IMR-90 (cell line): Measurements from ENCODE around the gene KCNK7. TPM values are rescaled to one million over a fixed set of nuclear protein-coding genes. Genes with fewer than 3 reads are reported as not detected.

Experiments
- ATAC-seq: fragments of 200-7000 bp; cut with Tn5 transposase; 2 replicates; pipeline ENCODE4 v1.9.1; 2020; ENCODE audit warnings: low read depth, mild to moderate bottlenecking, moderate library complexity
- BruUV-seq: library from RNA; stranded (reverse); fragments of 400-500 nt; replicated peaks from 2 replicates; lab custom pipeline; 2021; lab: Mats Ljungman, UMichigan
- CTCF ChIA-PET: fragments of 300-600 bp; formaldehyde crosslinking; extraction: SDS; loops from one replicate; lab custom pipeline; 2021; ENCODE audit warnings: antibody characterized with exemption; lab: Yijun Ruan, JAX
- POLR2A ChIA-PET: fragments of 300-600 bp; sonication (Branson Sonifier 250); formaldehyde crosslinking; loops from one replicate; lab custom pipeline; 2022; ENCODE audit warnings: antibody characterized with exemption; ENCODE audit not compliant: unreplicated experiment; lab: Charles Lee
- DNase-seq: peaks from one replicate; pipeline ENCODE4 v3.0.0; 2013
- H2AFZ ChIP-seq: replicated peaks from 2 replicates; pipeline ENCODE3; 2013; ENCODE audit warnings: low read length, mild to moderate bottlenecking; ENCODE audit not compliant: poor library complexity
- H2AK5ac ChIP-seq: 2 replicates; pipeline ENCODE4 v1.6.1; 2013; ENCODE audit warnings: low read depth, low read length, inconsistent platforms
- H2AK9ac ChIP-seq: replicated peaks from 2 replicates; pipeline ENCODE3; 2013; ENCODE audit warnings: mild to moderate bottlenecking, low read depth, low read length, moderate library complexity; ENCODE audit not compliant: poor library complexity
- H2BK120ac ChIP-seq: 2 replicates; pipeline ENCODE4 v1.6.1; 2013; ENCODE audit warnings: low read depth, low read length, inconsistent platforms
- H2BK15ac ChIP-seq: 3 replicates; pipeline ENCODE4 v1.6.1; 2013; ENCODE audit warnings: low read depth, low read length, inconsistent platforms
- H2BK20ac ChIP-seq: 2 replicates; pipeline ENCODE4 v1.6.1; 2013; ENCODE audit warnings: low read depth, mild to moderate bottlenecking, inconsistent platforms, low read length, moderate library complexity
- H2BK5ac ChIP-seq: 2 replicates; pipeline ENCODE4 v1.6.1; 2013; ENCODE audit warnings: mild to moderate bottlenecking, low read depth, low read length, inconsistent platforms; ENCODE audit not compliant: poor library complexity, severe bottlenecking
- H3K14ac ChIP-seq: replicated peaks from 2 replicates; pipeline ENCODE4 v1.6.1; 2013; ENCODE audit warnings: low read depth, low read length, inconsistent platforms
- H3K18ac ChIP-seq: 2 replicates; pipeline ENCODE4 v1.6.1; 2013; ENCODE audit warnings: low read depth, low read length, control low read depth
- H3K23ac ChIP-seq: 2 replicates; pipeline ENCODE4 v1.6.1; 2013; ENCODE audit warnings: low read depth, low read length, inconsistent platforms
- H3K27ac ChIP-seq: 2 replicates; pipeline ENCODE4 v1.5.1; 2013; ENCODE audit warnings: mild to moderate bottlenecking, control low read depth, low read length; ENCODE audit not compliant: insufficient read depth
- H3K27me3 ChIP-seq: 2 replicates; pipeline ENCODE4 v1.6.1; 2013; ENCODE audit warnings: low read length; ENCODE audit not compliant: control insufficient read depth, insufficient read depth
- H3K36me3 ChIP-seq: 2 replicates; pipeline ENCODE4 v1.6.1; 2013; ENCODE audit warnings: low read length, mixed read lengths; ENCODE audit not compliant: control insufficient read depth, insufficient read depth
- H3K4ac ChIP-seq: 2 replicates; pipeline ENCODE4 v1.6.1; 2013; ENCODE audit warnings: low read depth, low read length, inconsistent platforms
- H3K4me1 ChIP-seq: 2 replicates; pipeline ENCODE4 v1.6.1; 2013; ENCODE audit warnings: low read length, mixed read lengths; ENCODE audit not compliant: control insufficient read depth, insufficient read depth
- H3K4me2 ChIP-seq: 2 replicates; pipeline ENCODE4 v1.6.1; 2013; ENCODE audit warnings: low read depth, mild to moderate bottlenecking, control low read depth, low read length, moderate library complexity
- H3K4me3 ChIP-seq: 2 replicates; pipeline ENCODE4 v1.5.1; 2013; ENCODE audit warnings: low read depth, mild to moderate bottlenecking, control low read depth, low read length, moderate library complexity; ENCODE audit not compliant: insufficient read depth
- H3K56ac ChIP-seq: 2 replicates; pipeline ENCODE4 v1.6.1; 2013; ENCODE audit warnings: low read length, inconsistent platforms; ENCODE audit not compliant: insufficient read depth; ENCODE audit errors: extremely low read depth
- H3K79me1 ChIP-seq, 2 experiments: 2 replicates each; pipeline ENCODE4 v1.6.1; 2013; ENCODE audit warnings: low read length in 2 of 2, inconsistent platforms in 1 of 2, low read depth in 1 of 2
- H3K9ac ChIP-seq: 2 replicates; pipeline ENCODE4 v1.6.1; 2013; ENCODE audit warnings: low read depth, low read length, control low read depth
- H3K9me1 ChIP-seq: 2 replicates; pipeline ENCODE4 v1.6.1; 2013; ENCODE audit warnings: low read length, inconsistent platforms; ENCODE audit not compliant: insufficient read depth
- H3K9me3 ChIP-seq: 2 replicates; pipeline ENCODE4 v1.6.1; 2013; ENCODE audit warnings: low read length; ENCODE audit not compliant: control insufficient read depth, insufficient read depth
- H4K20me1 ChIP-seq: 2 replicates; pipeline ENCODE4 v1.6.1; 2013; ENCODE audit warnings: low read length, inconsistent platforms; ENCODE audit not compliant: insufficient read depth
- H4K5ac ChIP-seq: 2 replicates; pipeline ENCODE4 v1.6.1; 2013; ENCODE audit warnings: mild to moderate bottlenecking, low read depth, low read length, control low read depth
- H4K8ac ChIP-seq, 2 experiments: 2 replicates each; pipeline ENCODE4 v1.6.1; 2013; ENCODE audit warnings: low read depth in 2 of 2, low read length in 2 of 2, control low read depth in 1 of 2, inconsistent platforms in 1 of 2
- H4K91ac ChIP-seq: 2 replicates; pipeline ENCODE4 v1.6.1; 2013; ENCODE audit warnings: low read depth, low read length, inconsistent platforms; ENCODE audit not compliant: insufficient read depth
- BHLHE40 ChIP-seq: fragments of 150-350 bp; IDR thresholded peaks from 2 replicates; pipeline ENCODE4 v1.6.1; 2016; ENCODE audit warnings: mild to moderate bottlenecking, low read depth, low read length
- CEBPB ChIP-seq: IDR thresholded peaks from 2 replicates; pipeline ENCODE4 v1.6.1; 2012; ENCODE audit warnings: low read depth, low read length, improper control_type of control experiment
- CHD1 ChIP-seq: IDR thresholded peaks from 2 replicates; pipeline ENCODE4 v1.6.1; 2012; ENCODE audit warnings: low read depth, low read length, improper control_type of control experiment
- FOS ChIP-seq: fragments of 150-350 bp; IDR thresholded peaks from 2 replicates; pipeline ENCODE4 v1.6.1; 2016; ENCODE audit warnings: low read depth, low read length
- MAZ ChIP-seq: IDR thresholded peaks from 2 replicates; pipeline ENCODE4 v1.6.1; 2012; ENCODE audit warnings: low read depth, mild to moderate bottlenecking, low read length, improper control_type of control experiment, moderate library complexity, borderline replicate concordance
- MXI1 ChIP-seq: IDR thresholded peaks from 2 replicates; pipeline ENCODE4 v1.6.1; 2012; ENCODE audit warnings: low read depth, mild to moderate bottlenecking, low read length, moderate library complexity, borderline replicate concordance
- POLR2A ChIP-seq: IDR thresholded peaks from 2 replicates; pipeline ENCODE4 v1.6.1; 2012; ENCODE audit warnings: mild to moderate bottlenecking, low read depth, low read length
- RAD21 ChIP-seq: IDR thresholded peaks from 2 replicates; pipeline ENCODE4 v1.6.1; 2012; ENCODE audit warnings: low read length, improper control_type of control experiment
- RCOR1 ChIP-seq: IDR thresholded peaks from 2 replicates; pipeline ENCODE4 v1.6.1; 2012; ENCODE audit warnings: mild to moderate bottlenecking, low read length, improper control_type of control experiment; ENCODE audit not compliant: insufficient replicate concordance
- RFX5 ChIP-seq: IDR thresholded peaks from 2 replicates; pipeline ENCODE4 v1.8.0; 2012; ENCODE audit warnings: low read depth, mild to moderate bottlenecking, low read length, moderate library complexity
- SMC3 ChIP-seq: fragments of 150-350 bp; IDR thresholded peaks from 2 replicates; pipeline ENCODE4 v1.6.1; 2016; ENCODE audit warnings: low read depth, mild to moderate bottlenecking, antibody characterized with exemption, low read length, moderate library complexity
- WGBS, 2 experiments: methylation state at CpG; one replicate each; pipeline versions ENCODE4 v1.1.5 to v1.1.7; 2013; ENCODE audit warnings: missing lambda C conversion rate in 2 of 2; ENCODE audit not compliant: insufficient read length in 1 of 2; ENCODE audit errors: extremely low coverage in 2 of 2; 5-methylcytosine and 5-hydroxymethylcytosine counted together
- dilution Hi-C: fragments of 300-500 bp; cut with HindIII; formaldehyde crosslinking; loops from one replicate; pipeline ENCODE4 v1.14.3; 2018; ENCODE audit warnings: low sequenced_read_pairs; ENCODE audit not compliant: unreplicated experiment
- in situ Hi-C: fragments of 300-500 bp; cut with MboI; formaldehyde crosslinking; loops from 3 replicates; pipeline ENCODE4 v1.14.3; 2019; ENCODE audit warnings: low sequenced_read_pairs, inconsistent platforms, mixed read lengths
- intact Hi-C: fragments of 100-400 bp; cut with micrococcal nuclease; formaldehyde crosslinking; loops from 2 replicates; pipeline ENCODE4 v1.10.0; 2022
- polyA plus RNA-seq, 3 experiments: library from polyadenylated mRNA; depleted of rRNA; stranded (reverse); fragments of >200 nt; gene quantifications; 2 replicates each; pipeline ENCODE4 v1.2.3, GENCODE V29; 2012; ENCODE audit warnings: low replicate concordance in 1 of 3
- total RNA-seq: library from RNA; depleted of rRNA; stranded (reverse); fragments of >200 nt; gene quantifications from 2 replicates; pipeline ENCODE4 v1.2.3, GENCODE V29; 2012
- TF ChIP-seq, protein P1 (sequence below): conservative IDR thresholded peaks from 2 replicates; pipeline ENCODE4 v1.5.1; 2012; ENCODE audit warnings: mild to moderate bottlenecking, low read depth, low read length, improper control_type of control experiment
- TF ChIP-seq, protein P2 (sequence below): fragments of 150-350 bp; IDR thresholded peaks from 2 replicates; pipeline ENCODE4 v1.6.1; 2016; ENCODE audit warnings: low read depth, mild to moderate bottlenecking, low read length, moderate library complexity, borderline replicate concordance

KCNK7 gene
- total and polyA plus RNA-seq, 2 of the 4 experiments (the other 2 are of a cell fraction) = 0.09 TPM; not detected in 1

DNA sequence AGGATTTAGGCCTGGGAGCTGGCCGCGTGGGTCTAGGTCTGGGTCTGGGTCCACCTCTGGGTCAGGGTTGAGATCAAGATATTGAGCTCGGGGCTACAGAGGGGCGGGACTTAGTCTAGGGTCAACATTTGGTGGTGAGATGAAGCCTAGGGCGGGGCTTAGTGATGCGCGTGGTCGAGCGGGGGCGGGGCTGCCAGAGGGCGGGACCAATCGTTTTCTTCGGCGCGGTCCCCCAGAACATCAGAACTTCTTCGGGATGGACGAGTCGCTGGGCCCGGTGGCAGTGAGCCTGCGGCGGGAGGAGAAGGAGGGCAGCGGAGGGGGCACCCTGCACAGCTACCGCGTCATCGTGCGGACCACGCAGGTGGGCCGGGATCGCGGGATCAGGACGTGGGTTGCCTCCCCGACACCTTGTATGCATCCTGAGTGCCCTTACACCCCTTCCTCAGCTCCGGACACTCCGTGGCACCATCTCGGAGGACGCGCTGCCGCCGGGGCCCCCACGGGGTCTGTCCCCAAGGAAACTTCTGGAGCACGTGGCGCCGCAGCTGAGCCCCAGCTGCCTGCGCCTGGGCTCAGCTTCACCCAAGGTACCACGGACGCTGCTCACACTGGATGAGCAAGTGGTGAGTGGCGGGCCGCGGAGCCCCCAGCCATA is 46.5 kb upstream of the KCNK7 start:
- 49% methylated on average over 22 of the region's 49 CpGs; no CpG with 5 or more reads in 1 of the 2 experiments for WGBS, 2 experiments
- no peak overlapping the region for H4K91ac ChIP-seq

More for the DNA sequence above, 46.5 kb upstream of the KCNK7 start:
- Histone ChIP-seq H3K4me2 (no peak overlapping the region), H3K23ac (no peak overlapping the region), H3K9me1 (peaks cover 19% of the 10 kb centered on the region), H3K14ac (no peak overlapping the region), H2BK5ac (no peak overlapping the region), H3K4ac (no peak overlapping the region), H2BK15ac (no peak overlapping the region; the same call in 2 of the 3 replicates), H2BK20ac (no peak overlapping the region), H3K9me3 (no peaks in the 10 kb centered on the region), H3K27ac (no peak overlapping the region), H3K18ac (no peak overlapping the region), H4K20me1 (peaks cover 20% of the 10 kb centered on the region; the same call in 1 of the 2 replicates), H3K36me3 (peaks cover 10% of the 10 kb centered on the region), H2AK9ac (peak overlapping the region; percentile 76), H3K79me1 (peaks cover 11 to 62% of the 10 kb centered on the region in 2 experiments), H2AFZ (peak overlapping the region; percentile 72), H3K27me3 (no peaks in the 10 kb centered on the region), H3K9ac (no peak overlapping the region), H3K56ac (no peak overlapping the region), H4K8ac (no peak overlapping the region), H3K4me1 (peaks cover 14% of the 10 kb centered on the region), H3K4me3 (no peak overlapping the region), H2BK120ac (no peak overlapping the region), H2AK5ac (0 out of 2 replicates have a peak overlapping the region, but pooled peaks have one; percentile 15), H4K5ac (no peak overlapping the region; the same call in 1 of the 2 replicates)
- no TSS peak for BruUV-seq
- CTCF ChIA-PET = no interaction called here
- POLR2A ChIA-PET = no interaction called here
- DNase-seq = no peak
- in situ Hi-C loops (no loop called here), dilution Hi-C loops (no loop called here), intact Hi-C loops (no loop called here)
- TF ChIP-seq, protein P1, sequence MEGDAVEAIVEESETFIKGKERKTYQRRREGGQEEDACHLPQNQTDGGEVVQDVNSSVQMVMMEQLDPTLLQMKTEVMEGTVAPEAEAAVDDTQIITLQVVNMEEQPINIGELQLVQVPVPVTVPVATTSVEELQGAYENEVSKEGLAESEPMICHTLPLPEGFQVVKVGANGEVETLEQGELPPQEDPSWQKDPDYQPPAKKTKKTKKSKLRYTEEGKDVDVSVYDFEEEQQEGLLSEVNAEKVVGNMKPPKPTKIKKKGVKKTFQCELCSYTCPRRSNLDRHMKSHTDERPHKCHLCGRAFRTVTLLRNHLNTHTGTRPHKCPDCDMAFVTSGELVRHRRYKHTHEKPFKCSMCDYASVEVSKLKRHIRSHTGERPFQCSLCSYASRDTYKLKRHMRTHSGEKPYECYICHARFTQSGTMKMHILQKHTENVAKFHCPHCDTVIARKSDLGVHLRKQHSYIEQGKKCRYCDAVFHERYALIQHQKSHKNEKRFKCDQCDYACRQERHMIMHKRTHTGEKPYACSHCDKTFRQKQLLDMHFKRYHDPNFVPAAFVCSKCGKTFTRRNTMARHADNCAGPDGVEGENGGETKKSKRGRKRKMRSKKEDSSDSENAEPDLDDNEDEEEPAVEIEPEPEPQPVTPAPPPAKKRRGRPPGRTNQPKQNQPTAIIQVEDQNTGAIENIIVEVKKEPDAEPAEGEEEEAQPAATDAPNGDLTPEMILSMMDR = no peak
- no peak for TF ChIP-seq RFX5
- TF ChIP-seq BHLHE40 = no peak
- no peak for TF ChIP-seq CEBPB
- no peak for TF ChIP-seq SMC3
- TF ChIP-seq RAD21 = no peak
- TF ChIP-seq FOS = no peak
- TF ChIP-seq RCOR1 = no peak
- no peak for TF ChIP-seq CHD1
- no peak for TF ChIP-seq POLR2A
- TF ChIP-seq MAZ = no peak
- TF ChIP-seq, protein P2, sequence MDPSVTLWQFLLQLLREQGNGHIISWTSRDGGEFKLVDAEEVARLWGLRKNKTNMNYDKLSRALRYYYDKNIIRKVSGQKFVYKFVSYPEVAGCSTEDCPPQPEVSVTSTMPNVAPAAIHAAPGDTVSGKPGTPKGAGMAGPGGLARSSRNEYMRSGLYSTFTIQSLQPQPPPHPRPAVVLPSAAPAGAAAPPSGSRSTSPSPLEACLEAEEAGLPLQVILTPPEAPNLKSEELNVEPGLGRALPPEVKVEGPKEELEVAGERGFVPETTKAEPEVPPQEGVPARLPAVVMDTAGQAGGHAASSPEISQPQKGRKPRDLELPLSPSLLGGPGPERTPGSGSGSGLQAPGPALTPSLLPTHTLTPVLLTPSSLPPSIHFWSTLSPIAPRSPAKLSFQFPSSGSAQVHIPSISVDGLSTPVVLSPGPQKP = no peak
- TF ChIP-seq MXI1 = no peak
- no peak for ATAC-seq
